HG03571 (cell line): Measurements from ENCODE around the gene EXOC3L4.

ENCODE experiments used
- ATAC-seq: cut with Tn5 transposase; IDR thresholded peaks from one replicate; pipeline ENCODE4 v1.9.1; 2021; ENCODE audit not compliant: unreplicated experiment

Gene EXOC3L4

DNA sequence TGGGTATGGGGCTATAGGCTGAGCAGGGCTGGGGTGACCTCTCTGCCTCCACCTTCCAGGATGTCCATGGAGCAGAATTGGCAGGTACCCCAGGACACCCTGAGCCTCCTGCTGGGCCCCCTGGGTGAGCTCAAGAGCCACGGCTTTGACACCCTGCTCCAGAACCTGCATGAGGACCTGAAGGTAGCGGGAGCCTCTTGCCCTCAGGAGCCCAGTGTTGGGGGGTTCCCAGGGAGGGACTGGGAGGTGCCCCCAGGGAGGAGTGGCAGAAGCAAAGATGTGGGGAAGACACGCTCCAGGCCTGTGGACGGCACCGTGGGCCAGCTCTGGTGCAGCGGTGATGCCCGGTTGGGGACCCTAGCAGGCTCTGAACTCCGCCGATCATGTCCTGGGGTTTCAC lies 37.1 kb downstream of the EXOC3L4 start:
- no peak for ATAC-seq

DNA sequence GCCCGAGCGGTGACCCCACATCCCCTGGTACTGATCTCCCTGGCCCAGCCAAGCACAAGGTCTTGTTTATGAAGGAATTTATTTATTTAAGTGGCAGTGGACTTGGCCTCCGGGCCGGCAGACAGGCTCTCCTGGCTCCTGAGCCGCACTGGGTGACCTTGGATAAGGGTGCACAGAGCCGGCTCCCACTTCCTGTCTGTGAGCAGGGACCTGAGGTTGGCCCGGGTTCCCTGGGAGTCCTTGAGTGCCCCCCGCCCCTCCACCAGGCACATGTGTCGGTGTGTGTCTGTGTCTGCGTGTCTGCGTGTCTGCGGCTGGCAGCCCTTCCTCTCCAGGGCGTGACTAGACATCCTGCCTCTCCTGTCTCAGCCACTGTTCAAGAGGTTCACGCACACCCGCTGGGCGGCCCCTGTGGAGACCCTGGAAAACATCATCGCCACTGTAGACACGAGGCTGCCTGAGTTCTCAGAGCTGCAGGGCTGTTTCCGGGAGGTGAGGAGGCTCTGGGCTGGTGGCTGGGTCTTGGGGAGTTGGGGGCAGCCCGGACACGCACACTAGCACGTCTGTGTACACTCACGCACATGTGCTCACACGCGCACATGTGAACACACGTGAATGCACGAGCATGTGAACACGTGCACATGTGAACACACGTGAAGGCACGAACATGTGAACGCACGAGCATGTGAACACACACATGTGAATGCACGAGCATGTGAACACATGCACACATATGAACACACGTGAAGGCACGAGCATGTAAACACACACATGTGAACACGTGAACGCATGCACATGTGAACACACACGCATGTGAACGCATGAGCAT lies 38.1 kb downstream of the EXOC3L4 start:
- ATAC-seq: no peak

DNA sequence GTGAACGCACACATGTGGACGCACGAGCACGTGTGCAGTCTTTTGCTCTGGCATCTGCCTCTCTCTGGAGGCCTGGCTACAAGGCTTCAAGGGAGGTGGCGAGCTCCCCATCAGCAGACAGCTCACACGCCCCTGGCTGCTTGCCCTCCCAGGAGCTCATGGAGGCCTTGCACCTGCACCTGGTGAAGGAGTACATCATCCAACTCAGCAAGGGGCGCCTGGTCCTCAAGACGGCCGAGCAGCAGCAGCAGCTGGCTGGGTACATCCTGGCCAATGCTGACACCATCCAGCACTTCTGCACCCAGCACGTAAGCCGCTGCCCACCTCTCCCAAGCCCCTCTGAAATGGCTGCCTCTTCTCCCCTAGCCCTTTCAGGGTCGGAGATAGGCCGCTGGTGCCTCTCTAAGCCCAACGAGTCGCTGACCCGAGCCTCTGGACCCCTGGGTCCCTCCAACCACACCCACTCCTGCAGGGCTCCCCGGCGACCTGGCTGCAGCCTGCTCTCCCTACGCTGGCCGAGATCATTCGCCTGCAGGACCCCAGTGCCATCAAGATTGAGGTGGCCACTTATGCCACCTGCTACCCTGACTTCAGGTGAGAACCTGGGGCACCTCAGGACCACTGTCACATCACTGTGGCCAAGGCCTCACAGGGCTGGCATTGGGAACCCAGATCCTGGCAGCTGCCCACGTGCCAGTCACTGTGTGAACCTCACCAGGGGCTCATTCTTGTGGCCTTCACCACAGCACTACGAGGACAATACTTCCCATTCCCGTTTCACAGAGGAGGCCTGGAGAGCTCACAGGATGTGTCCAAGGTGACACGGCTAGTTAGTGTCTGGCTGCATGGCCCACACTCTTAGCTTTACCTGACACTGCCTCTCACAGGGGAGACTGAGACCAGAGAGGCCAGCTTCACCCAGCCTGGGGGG lies 39.0 kb downstream of the EXOC3L4 start:
- ATAC-seq: no peak

DNA sequence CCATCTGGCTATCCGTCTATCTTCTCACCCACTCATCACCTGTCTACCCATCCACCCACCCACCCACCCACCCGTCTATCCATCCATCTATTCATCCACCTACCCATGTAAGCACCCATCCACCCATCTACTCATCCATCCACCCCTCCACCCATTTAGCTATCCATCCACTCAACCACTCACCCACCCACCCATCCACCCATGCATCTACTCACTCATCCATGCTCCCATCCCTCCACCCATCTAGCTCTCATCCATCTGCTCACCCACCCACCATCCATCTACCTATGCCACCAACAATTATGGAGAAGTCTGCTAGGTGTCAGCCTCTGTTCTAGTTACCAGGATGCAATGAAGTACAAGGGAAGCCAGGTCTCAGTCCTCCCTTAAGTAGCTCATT lies 39.9 kb downstream of the EXOC3L4 start:
- ATAC-seq: no peak

DNA sequence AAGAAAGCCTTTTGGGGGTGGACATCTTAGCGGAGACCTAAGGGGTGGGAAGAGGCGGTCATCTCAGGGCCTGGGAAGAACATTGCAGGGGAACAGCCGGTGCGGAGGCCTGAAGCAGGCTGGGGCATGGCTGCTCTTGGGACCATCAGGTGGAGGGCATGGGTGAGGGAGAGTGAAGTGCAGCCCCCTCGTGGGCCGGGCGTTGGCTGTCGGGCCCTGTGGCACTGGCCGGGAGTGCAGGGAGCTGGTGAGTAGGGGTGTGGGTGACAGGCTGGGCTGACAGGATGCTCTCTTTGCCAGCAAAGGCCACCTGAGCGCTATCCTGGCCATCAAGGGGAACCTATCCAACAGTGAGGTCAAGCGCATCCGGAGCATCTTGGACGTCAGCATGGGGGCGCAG lies 40.4 kb downstream of the EXOC3L4 start:
- ATAC-seq: no peak

DNA sequence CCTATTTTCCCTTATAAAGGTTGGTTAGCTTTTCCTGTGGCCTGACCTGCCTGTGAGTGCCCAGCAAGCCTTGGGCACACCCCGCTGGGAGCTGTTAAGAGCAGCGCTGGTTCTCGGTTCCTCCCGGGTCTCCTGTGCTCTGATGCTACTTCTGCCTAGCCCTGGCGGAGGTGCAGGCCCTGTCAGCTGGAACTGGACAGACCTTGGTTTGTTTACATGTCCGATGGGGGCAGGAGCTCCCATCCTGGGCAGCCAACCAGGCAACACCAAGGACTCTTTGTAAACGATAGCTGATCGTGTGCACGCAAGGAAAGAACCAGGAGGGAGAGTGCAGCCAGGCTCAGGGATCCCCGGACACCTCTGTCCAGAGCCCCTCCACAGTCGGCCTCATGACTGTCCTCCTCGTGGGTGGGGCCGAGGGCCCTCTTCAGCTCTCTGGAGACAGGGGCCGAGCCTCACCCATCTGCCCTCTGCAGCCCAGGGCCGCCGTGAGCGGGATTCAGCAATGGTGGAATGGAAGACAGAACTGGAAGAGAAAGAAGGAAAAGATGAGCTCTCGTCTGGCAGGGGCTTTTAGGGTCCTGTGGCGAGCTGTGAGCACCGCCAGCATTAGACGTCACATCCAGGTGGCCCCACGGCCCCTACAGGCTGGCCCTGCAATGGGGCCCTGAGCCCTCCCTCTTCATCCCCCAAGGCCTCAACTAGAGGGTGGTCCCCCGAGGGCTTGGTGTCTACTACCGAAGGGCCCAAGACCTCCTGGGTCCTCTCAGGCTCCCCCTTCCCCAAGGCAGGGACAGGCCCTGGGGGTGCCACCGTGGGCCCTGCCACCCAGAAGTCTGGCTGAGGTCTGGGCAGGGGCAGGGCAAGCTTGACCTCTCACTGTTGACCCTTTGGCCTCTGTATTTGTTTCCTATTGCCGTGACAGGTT lies 41.1 kb downstream of the EXOC3L4 start:
- ATAC-seq: no peak

DNA sequence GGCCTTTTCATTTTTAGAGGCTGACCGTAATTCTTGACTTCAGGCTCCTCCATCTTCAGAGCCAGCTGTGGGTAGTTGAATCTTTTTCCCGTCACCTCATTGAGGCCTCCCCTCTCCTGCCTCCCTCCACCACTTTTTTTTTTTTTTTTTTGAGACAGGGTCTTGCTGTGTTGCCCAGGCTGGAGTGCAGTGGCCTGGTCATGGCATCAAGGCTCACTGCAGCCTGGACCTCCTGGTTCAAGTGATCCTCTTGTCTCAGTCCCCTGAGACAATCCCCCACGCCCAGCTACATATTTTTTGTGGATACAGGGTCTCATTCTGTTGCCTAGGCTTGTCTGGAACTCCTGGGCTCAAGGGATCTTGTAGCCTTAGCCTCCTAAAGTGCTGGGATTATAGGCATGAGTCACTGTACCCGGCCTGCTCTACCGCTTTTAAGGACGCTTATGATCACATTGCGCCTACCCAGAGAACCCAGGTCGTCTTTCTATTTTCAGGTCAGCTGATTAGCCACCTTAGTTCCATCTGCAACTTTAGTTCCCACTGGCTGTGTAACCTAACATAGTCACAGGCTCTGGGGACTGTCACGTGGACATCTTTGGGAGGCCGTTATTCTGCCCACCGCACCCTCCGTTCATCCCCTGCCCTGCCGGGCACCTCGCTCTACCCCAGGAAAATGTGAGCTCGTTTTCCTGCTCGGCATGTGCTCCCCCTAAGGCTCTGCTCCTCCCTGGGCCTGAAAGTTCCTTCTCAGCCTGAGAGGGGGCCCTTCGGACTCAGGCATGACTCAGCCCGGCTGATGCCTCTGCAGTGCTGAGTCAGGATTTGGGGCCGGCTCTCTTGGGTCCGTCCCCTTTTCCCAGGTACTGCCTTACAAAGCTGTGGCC lies 42.1 kb downstream of the EXOC3L4 start:
- no peak for ATAC-seq

DNA sequence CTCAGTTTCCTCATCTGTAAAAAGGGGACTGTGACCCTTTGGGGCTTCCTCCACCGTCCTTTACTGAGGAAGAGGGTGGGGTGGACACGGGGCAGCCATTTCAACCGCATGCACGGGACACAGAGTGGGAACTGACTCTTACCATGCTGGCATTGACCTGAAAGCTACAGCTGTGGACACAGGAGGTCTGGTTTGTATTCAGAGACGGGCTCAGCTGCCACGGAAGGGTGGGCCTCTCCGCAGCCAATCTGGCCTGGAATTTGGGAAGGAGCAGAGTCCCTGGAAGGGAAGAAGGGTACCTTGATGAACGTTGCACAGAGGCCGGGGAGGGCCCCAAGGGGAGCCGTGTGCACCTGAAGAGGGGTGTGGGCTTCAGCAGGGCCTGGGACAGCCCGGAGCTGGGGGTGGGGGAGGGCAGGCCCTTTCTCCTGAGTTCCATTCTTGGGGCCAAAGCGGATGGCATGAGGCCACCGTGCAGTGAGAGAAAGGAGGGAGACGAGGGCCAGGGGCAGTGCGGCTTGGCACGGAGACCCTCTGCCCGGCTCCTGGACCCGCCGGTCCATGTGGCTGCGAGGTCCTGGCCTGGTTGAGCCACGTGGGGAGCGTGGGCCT lies 43.3 kb downstream of the EXOC3L4 start:
- no peak for ATAC-seq

DNA sequence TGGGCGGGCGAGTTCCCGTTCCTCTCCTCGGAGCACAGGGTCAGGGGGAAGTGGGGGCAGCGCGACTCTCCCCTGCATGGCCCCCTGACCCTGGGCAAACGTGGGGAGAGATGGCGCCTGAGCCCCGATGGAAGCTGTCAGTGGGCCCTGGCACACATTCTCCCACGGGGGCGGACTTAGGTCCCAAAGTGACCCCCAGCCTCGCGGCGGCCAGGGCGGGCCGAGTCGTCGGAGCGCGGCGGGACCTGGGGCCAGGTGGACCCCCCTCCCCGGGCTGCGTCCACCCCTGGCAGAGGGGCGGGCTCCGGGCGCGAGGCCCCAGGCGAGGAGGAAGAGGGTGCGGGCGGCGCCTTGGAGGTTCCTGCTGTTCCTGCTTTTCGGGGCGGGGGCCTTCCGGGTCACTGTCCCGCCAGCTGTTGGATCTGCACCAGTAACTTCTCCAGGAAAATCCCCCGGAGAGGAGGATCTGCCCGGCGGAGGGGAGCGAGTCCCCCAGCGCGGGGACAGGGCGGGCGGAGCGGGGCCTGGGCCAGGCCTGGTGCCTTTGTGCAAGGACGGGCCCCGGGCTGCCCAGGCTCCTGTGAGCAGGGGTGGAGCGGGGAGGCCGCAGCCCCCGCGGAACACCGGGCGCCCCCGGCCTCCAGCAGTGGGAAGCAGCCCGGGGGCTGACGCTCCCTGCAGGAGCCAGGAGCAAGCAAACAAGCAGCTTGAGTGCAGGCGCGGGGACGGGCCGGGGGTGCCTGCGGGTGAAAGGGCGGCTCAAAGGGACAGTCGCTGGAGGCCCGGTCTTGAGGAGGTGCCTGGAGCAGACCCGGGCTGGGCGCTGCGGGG lies 44.0 kb downstream of the EXOC3L4 start:
- no peak for ATAC-seq

DNA sequence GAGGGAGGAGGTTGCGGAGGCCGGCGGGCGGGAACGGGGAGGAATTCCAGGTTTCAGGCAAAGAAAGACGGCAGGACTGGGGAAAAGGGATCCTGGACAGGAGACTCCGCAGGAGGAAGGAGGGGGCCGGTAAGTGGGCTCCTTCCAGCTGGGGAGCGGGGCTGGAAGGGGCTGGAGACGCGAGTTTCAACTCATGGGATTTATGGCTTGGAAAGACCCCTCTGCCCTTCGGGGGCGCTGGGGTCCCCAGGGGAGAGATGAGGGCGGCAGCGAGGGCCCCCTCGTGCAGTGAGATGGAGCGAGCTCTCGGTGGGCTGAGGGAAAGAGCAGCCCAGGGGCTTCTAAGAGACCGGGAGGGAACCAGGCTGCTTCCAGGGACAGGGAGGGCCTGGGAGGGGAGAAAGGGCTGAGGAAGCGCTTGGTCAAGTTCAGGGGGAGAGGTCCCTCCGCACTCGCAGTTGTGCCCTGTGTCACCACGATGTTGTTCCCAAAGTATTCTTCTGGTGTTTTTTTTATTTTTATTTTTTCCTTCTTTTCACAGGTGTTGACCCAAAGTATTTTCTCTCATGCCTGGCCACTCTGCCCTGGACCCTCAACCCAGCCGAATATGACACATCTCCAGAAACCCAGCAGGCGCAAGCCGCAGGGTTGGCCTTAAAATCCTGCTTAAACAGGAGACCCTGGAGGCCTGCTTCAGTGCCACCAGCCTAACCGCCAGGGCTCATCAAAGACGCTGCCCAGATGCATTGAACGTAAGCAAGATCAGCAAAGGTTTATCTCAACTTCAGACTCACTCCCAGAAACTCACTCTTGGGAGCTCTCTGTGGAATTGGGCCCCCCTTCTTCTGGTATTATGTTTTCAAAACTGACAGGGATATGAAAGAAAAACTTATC lies 44.9 kb downstream of the EXOC3L4 start:
- ATAC-seq: no peak

DNA sequence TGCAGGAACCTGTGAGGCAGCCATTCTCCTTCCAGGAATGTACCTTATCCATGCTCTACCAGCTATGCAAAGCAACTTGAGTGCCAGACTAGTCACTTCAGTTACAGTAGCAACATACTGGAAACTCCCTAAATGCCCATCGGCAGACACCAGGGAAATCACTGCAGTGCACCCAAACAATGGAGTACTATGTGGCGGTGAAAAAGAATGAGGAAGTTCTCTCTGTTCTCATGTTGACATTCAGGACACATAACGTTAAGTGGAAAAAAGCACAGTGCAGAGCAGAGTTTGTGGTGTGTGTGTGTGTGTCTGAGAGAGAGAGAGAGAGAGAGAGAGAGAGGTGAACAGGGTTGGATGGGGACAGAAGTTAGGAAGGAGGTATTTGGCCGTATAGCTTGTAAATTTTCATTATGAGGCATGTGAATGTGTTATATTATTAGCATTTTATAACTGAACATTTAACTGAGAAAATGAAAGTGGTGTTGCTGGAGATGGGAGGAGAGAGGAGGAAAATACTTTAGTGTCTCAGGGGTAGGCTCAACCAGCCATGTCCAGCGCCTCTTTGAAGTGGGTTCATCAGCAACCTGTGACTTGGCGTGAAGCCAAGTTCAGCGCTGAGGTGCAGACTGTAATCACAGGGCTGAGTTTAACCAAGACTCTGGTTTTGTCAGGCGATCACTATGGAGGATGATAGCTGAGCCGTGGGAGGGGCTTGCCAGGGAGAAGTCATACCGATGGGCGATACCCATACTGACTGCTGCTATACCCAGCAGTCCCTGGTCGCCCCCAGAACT lies 46.0 kb downstream of the EXOC3L4 start:
- peak; percentile 71 for ATAC-seq

DNA sequence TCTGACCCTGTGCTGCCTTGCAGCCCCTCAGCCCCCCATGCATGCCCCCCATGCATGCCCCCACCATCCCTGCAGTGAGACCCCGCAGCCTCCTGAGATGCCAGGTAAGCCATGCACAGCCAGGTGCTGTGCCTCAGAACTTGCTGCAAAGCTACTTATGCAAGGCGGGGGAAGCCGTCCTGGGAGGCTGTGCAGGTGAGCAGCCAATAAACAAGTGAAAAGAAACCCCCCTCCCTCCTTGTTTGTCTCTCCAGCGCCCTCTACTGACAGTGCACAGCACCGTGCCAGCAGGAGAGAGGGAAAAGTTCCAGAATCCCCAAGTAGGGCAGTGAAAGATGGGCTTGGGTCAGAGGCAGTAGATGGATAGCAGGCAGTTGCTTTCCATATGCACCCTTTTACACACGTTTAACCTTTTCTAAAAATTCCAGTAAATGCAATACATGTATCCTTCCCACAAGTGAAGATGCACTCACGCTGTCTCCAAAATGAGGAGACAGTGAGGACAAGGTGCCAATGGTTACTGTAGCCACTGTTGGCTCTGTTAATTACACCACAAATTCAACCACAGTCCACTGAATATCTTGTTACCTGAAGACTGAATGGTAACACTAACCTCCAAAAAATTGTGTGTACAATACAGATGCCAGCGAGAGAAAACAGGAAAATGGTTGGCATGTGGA lies 46.7 kb downstream of the EXOC3L4 start:
- ATAC-seq: no peak

DNA sequence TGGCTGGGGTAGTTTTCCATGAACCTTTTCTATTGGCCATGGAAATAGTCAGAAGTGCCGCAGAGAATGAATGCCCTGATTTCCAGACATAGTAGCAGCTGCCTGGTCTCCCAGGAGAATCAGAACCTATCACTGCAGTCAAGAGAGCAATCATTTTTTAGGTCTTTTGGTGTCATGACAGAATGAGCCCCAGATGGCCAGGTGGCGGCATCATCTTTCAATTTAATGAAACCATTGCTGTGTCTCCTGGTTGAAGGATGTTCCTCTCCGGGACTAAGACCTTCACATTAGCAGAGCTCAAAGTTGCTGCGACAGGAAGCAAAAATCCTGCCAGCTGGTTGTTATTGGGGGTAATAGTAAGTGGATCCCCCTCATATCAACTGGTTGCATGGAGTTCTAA lies 47.5 kb downstream of the EXOC3L4 start:
- no peak for ATAC-seq

DNA sequence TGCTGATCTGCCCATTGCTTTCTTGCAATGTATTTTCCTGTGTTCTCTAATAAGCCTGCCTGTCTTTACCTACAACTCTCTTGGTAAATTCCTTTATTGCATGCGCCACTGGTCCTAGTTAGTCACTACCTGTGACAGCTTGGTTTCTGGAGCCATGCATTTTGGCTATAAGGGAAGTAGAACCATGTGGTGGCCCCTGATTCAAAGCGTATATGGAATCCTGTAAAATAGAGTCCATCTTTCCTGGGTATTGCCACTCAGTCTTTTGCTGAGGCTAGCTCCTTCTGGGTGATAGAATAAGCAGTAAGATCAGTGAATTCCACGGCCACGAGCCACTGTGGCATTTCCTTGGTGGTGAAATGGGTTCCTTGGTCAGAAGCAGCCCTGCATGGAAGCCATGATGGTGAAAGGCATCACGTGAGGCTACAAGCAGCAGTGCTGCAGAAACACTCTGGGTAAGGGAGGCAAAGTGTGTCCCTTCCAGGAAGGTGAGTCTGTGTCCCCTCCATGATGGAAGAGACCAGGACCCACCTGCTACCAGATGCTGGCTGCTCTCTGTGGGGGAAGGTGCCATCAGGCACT lies 48.3 kb downstream of the EXOC3L4 start:
- ATAC-seq: no peak

DNA sequence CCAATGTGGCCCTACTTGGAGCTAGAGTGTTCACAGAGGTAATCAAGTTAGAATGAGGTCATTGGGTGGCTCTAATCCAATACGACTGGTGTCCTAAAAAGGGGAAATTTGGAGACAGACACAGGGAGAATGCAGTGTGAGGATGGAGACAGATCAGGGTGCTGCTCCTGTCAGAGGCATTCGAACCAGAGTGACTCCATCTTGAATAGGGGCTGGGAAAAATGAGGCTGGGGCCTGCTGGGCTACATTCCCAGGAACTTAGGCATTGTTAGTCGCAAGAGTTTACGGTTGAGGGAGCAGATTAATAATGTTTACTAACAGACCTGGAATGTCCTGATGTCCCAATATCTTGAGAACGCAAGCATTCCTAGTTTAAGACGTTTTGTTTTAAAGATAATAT lies 49.0 kb downstream of the EXOC3L4 start:
- ATAC-seq: no peak

DNA sequence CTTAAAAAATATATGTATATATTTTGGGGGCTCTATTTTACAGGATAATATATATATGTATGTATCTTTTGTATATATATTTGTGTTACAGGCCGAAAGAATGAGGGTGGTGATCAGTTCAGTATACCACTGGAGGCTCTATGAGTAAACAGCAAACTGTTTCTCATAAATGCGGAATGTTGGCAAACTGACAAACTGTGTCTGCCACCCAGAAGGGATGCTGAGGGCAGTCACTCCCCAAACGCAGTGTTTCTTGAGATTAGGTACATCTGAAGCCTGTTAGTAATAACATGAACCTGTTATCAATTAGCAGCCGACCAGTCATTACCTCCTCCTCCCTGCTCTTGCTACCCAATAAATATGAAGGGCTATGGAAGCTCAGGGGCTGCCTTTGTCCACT lies 49.6 kb downstream of the EXOC3L4 start:
- ATAC-seq: no peak
